GM12892 (cell line): Measurements from ENCODE around the gene ARMH1.

Experiments
- POLR2AphosphoS5 ChIP-seq: IDR thresholded peaks from 2 replicates; pipeline ENCODE4 v1.6.1; 2011; ENCODE audit warnings: low read depth, low read length, control low read depth
- TAF1 ChIP-seq: IDR thresholded peaks from 2 replicates; pipeline ENCODE4 v1.6.1; 2011; ENCODE audit warnings: low read depth, mild to moderate bottlenecking, control low read depth, low read length, borderline replicate concordance

GRCh38 chr1:44701141-44701573 lies 26.6 kb downstream of the ARMH1 start:
- TF ChIP-seq POLR2AphosphoS5 (no peak), TAF1 (no peak)
